Spleen (tissue), 11 donors: ENCODE results near the gene IGSF21. TPM values are rescaled to one million over a fixed set of nuclear protein-coding genes. Genes with fewer than 3 reads are reported as not detected.

ENCODE experiments used
- DNase-seq: peaks from one replicate; pipeline ENCODE4 v3.0.0-alpha.2; 2020
- H3K27ac ChIP-seq, 8 donors: fragments of 200-600 bp; sonication (generic) in 7 of 8; 1 replicate in 4 of 8; 2 replicates in 4 of 8; pipeline versions ENCODE4 v1.5.0 to v1.8.0; 2016 to 2021; ENCODE audit warnings: inconsistent platforms in 4 of 8, mild to moderate bottlenecking in 4 of 8, moderate library complexity in 1 of 8
- H3K27me3 ChIP-seq, 7 donors: fragments of 200-600 bp; sonication (generic) in 6 of 7; replicated peaks in 1 of 7; 1 replicate in 4 of 7; 2 replicates in 3 of 7; pipeline versions ENCODE4 v1.5.0 to v1.8.0; 2016 to 2021; ENCODE audit warnings: inconsistent platforms in 3 of 7, mild to moderate bottlenecking in 1 of 7
- H3K36me3 ChIP-seq, 6 donors: fragments of 200-600 bp; sonication (generic) in 5 of 6; 1 replicate in 4 of 6; 2 replicates in 2 of 6; pipeline versions ENCODE4 v1.5.0 to v1.8.0; 2016 to 2021; ENCODE audit warnings: inconsistent platforms in 2 of 6
- H3K4me1 ChIP-seq, 6 donors: fragments of 200-600 bp; sonication (generic) in 5 of 6; 1 replicate in 3 of 6; 2 replicates in 3 of 6; pipeline versions ENCODE4 v1.5.0 to v1.8.0; 2016 to 2021; ENCODE audit warnings: inconsistent platforms in 3 of 6
- H3K4me3 ChIP-seq, 8 donors: fragments of 200-600 bp; sonication (generic) in 7 of 8; 1 replicate in 4 of 8; 2 replicates in 4 of 8; pipeline versions ENCODE4 v1.5.0 to v1.8.0; 2016 to 2021; ENCODE audit warnings: inconsistent platforms in 4 of 8, mild to moderate bottlenecking in 4 of 8, moderate library complexity in 2 of 8
- H3K9me3 ChIP-seq, 8 donors: fragments of 200-600 bp; sonication (generic) in 7 of 8; 1 replicate in 4 of 8; 2 replicates in 4 of 8; pipeline versions ENCODE4 v1.5.0 to v1.8.0; 2016 to 2021; ENCODE audit warnings: inconsistent platforms in 4 of 8
- CTCF ChIP-seq, 11 experiments: fragments of 200-600 bp in 7 of 11; fragments of 450-650 bp in 4 of 11; sonication (generic) in 4 of 11; IDR thresholded peaks in 8 of 11; conservative IDR thresholded peaks in 3 of 11; 1 replicate in 7 of 11; 2 replicates in 4 of 11; pipeline versions ENCODE4 v1.4.0 to v1.8.0; 2016 to 2021; ENCODE audit warnings: antibody characterized with exemption in 11 of 11, inconsistent platforms in 4 of 11, mild to moderate bottlenecking in 1 of 11
- POLR2A ChIP-seq, 3 donors: fragments of 450-650 bp; IDR thresholded peaks; one replicate each; pipeline ENCODE4 v1.5.1; 2017; ENCODE audit warnings: antibody characterized with exemption in 3 of 3, mild to moderate bottlenecking in 1 of 3
- POLR2AphosphoS5 ChIP-seq, 3 donors: sonication (generic); formaldehyde crosslinking; IDR thresholded peaks; one replicate each; pipeline ENCODE4 v1.5.1; 2017; ENCODE audit warnings: antibody characterized with exemption in 3 of 3
- WGBS, 5 donors: extraction: QIAGEN DNeasy Blood & Tissue Kit in 3 of 5; methylation state at CpG; one replicate each; pipeline versions ENCODE4 v1.1.5 to v1.1.7; 2013 to 2018; 5-methylcytosine and 5-hydroxymethylcytosine counted together
- intact Hi-C: fragments of 100-400 bp; cut with DNase I; formaldehyde crosslinking; loops from one replicate; pipeline ENCODE4 v1.15.0; 2023; ENCODE audit warnings: low total_unique reads
- polyA plus RNA-seq, 3 donors: library from polyadenylated mRNA; stranded (reverse); fragments of 200-250 nt; gene quantifications; one replicate each; pipeline ENCODE4 v1.2.1, GENCODE V29; 2013
- total RNA-seq, 7 donors: library from RNA; depleted of rRNA in 3 of 7; stranded (reverse); fragments of >200 nt in 3 of 7; fragmentation: NEBNext Ultra II Directional in 4 of 7; extraction: Animal tissue kit (Norgen Biotek cat#: 25700) in 4 of 7; gene quantifications; one replicate each; pipeline versions ENCODE4 v1.1.0 to v1.2.1, GENCODE V29; 2016 to 2021
- donor health status: healthy with polysubstance abuse.
- donor health status: DM: no; HTN: no; CAD: no; lungs with moderate emphysema.
- donor health status: DM: no; HTN: no; CAD: no.
- donor health status: Bipolar disorder and iron deficiency.
- donor health status: healthy.
- donor health status: DM: no; HTN: no; CAD: no.
- donor health status: DM: yes; HTN: yes; CAD: no.

IGSF21 gene
- total and polyA plus RNA-seq, 10 donors = 1.6 to 35.0 (median 20.6) TPM

DNA sequence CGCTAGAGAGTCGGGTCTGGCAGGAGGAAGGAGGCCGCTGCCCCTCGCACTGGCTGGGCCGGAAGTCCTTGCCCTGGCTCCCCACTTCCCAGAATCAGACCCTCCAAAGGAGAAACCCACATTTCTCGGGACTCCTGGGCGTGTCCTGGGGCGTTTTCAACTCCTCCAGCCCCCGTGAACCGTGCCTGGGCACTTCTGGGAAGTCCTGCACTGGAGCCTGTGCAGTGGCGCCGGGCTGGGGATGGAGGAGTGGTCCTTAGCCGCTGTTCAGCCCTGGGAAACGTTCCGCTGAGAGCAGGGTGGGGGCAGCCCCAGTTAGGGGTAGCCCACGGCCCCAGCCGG lies 3.0 kb downstream of the IGSF21 start:
- no peak for DNase-seq
- H3K4me3 ChIP-seq = peak overlapping the region in 7 of 8 donors; percentile 11 to 59 (median 19)
- intact Hi-C loops = no loop called here
- H3K9me3 ChIP-seq = no peaks in the 10 kb centered on the region
- H3K27ac ChIP-seq = peak overlapping the region in 4 of 8 donors; percentile 30 to 69 (median 36)
- H3K4me1 ChIP-seq = peaks cover 5 to 28% (median 17%) of the 10 kb centered on the region in 6 donors
- TF ChIP-seq POLR2A (IDR thresholded peaks at IDR 0.05) = no peak
- peak in 1 of 11 experiments; percentile 5 for TF ChIP-seq CTCF (IDR thresholded peaks at IDR 0.05 in 8 of 11, conservative IDR thresholded peaks at IDR 0.05 in 3 of 11)
- no peak for TF ChIP-seq POLR2AphosphoS5 (IDR thresholded peaks at IDR 0.05)
- H3K27me3 ChIP-seq = peaks cover 8 to 100% (median 61%) of the 10 kb centered on the region in 7 donors
- WGBS, 5 donors = 2 to 4% (median 4%) methylated on average over 4 to 17 of the region's 17 CpGs
- H3K36me3 ChIP-seq = no peaks in the 10 kb centered on the region

DNA sequence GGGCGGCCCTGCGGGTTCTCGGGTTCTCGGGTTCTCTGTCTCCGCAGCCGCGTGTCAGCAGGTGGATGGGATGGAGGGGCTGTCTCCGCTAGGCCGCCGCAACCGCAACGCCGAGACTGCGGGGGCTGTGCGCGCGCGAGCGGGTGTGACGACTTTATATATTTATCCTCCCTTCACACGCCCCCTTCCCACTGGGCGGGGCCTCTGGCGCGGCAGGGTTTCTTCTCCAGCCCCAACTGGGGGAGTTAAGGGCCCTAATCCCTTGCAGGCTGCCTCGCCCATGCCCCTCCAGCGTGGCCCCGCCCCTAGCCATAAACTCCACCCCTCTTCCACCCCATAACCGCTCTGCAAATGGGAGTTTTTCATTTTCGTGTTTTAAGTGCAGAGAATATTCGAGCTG lies 3.4 kb downstream of the IGSF21 start:
- Histone ChIP-seq H3K36me3 (no peaks in the 10 kb centered on the region), H3K9me3 (no peaks in the 10 kb centered on the region), H3K4me3 (peak overlapping the region in 7 of 8 donors; percentile 3 to 59 (median 19)), H3K4me1 (peaks cover 5 to 28% (median 17%) of the 10 kb centered on the region in 6 donors), H3K27ac (peak overlapping the region in 4 of 8 donors; percentile 30 to 69 (median 36)), H3K27me3 (peaks cover 8 to 99% (median 57%) of the 10 kb centered on the region in 7 donors)
- intact Hi-C loops = no loop called here
- TF ChIP-seq POLR2AphosphoS5 (IDR thresholded peaks at IDR 0.05) (peak; percentile 23 to 34 (median 30)), POLR2A (IDR thresholded peaks at IDR 0.05) (no peak), CTCF (IDR thresholded peaks at IDR 0.05 in 8 of 11, conservative IDR thresholded peaks at IDR 0.05 in 3 of 11) (no peak)
- no peak for DNase-seq
- 2 to 4% (median 3%) methylated on average over 26 to 30 of the region's 30 CpGs for WGBS, 5 donors

- H3K27me3 ChIP-seq = peaks cover 8 to 99% (median 50%) of the 10 kb centered on the region in 7 donors
- WGBS, 5 donors = 40 to 50% (median 43%) methylated on average over 12 of the region's 12 CpGs
- intact Hi-C loops = no loop called here
Measured at GRCh38 chr1:18111605-18112297, 4.2 kb downstream of the IGSF21 start.

More at GRCh38 chr1:18111605-18112297, 4.2 kb downstream of the IGSF21 start:
- no peaks in the 10 kb centered on the region for H3K9me3 ChIP-seq
- peak; percentile 20 for DNase-seq
- TF ChIP-seq POLR2A (IDR thresholded peaks at IDR 0.05) (no peak), CTCF (IDR thresholded peaks at IDR 0.05 in 8 of 11, conservative IDR thresholded peaks at IDR 0.05 in 3 of 11) (no peak), POLR2AphosphoS5 (IDR thresholded peaks at IDR 0.05) (no peak)
- H3K27ac ChIP-seq = no peak overlapping the region
- peaks cover 5 to 28% (median 17%) of the 10 kb centered on the region in 6 donors for H3K4me1 ChIP-seq
- H3K4me3 ChIP-seq = no peak overlapping the region
- H3K36me3 ChIP-seq = no peaks in the 10 kb centered on the region
